Psoas muscle (tissue), 8 donors: ENCODE data around the gene NOTO. TPM values are rescaled to one million over a fixed set of nuclear protein-coding genes. Genes with fewer than 3 reads are reported as not detected.

Experiments
- ATAC-seq, 4 donors: fragments of 200-7000 bp; cut with Tn5 transposase; one replicate each; pipeline ENCODE4 v1.9.1; 2020; ENCODE audit warnings: moderate library complexity in 3 of 4, mild to moderate bottlenecking in 2 of 4
- DNase-seq, 2 donors: peaks; one replicate each; pipeline ENCODE4 v3.0.0-alpha.2; 2020
- H3K27ac ChIP-seq: fragments of 200-600 bp; one replicate; pipeline ENCODE4 v1.8.0; 2022
- H3K27me3 ChIP-seq, 3 donors: fragments of 200-600 bp in 1 of 3; one replicate each; pipeline versions ENCODE4 v1.6.1 to v1.8.0; 2013 to 2022; ENCODE audit warnings: low read length in 2 of 3, mild to moderate bottlenecking in 2 of 3, moderate library complexity in 1 of 3; ENCODE audit not compliant: insufficient read depth in 3 of 3
- H3K36me3 ChIP-seq, 2 donors: fragments of 200-600 bp in 1 of 2; one replicate each; pipeline versions ENCODE4 v1.6.1 to v1.8.0; 2013 to 2022; ENCODE audit warnings: low read depth in 1 of 2, mild to moderate bottlenecking in 1 of 2, moderate library complexity in 1 of 2; ENCODE audit not compliant: insufficient read depth in 1 of 2
- H3K4me1 ChIP-seq: fragments of 200-600 bp; one replicate; pipeline ENCODE4 v1.8.0; 2022
- H3K4me3 ChIP-seq: fragments of 200-600 bp; one replicate; pipeline ENCODE4 v1.8.0; 2022; ENCODE audit warnings: mild to moderate bottlenecking
- H3K9me3 ChIP-seq: fragments of 200-600 bp; one replicate; pipeline ENCODE4 v1.8.0; 2022
- WGBS, 3 donors: extraction: QIAGEN DNeasy Blood & Tissue Kit; methylation state at CpG; one replicate each; pipeline versions ENCODE4 v1.1.6 to v1.1.7; 2013; 5-methylcytosine and 5-hydroxymethylcytosine counted together
- intact Hi-C, 2 donors: fragments of 100-400 bp; cut with DNase I; formaldehyde crosslinking; loops; one replicate each; pipeline versions ENCODE4 v1.11.0 to v1.14.2; 2022
- polyA plus RNA-seq, 3 donors: library from polyadenylated mRNA; stranded (reverse); fragments of 200-250 nt; gene quantifications; one replicate each; pipeline ENCODE4 v1.2.3, GENCODE V29; 2013
- total RNA-seq, 4 donors: library from RNA; stranded (reverse); fragmentation: NEBNext Ultra II Directional in 2 of 4; extraction: Animal tissue kit (Norgen Biotek cat#: 25700) in 2 of 4; gene quantifications; one replicate each; pipeline versions ENCODE4 v1.2.1 to v1.2.4, GENCODE V29; 2021 to 2023
- TF ChIP-seq, protein P1 (sequence below): fragments of 200-600 bp; IDR thresholded peaks from one replicate; pipeline ENCODE4 v1.8.0; 2022; ENCODE audit warnings: antibody characterized with exemption
- donor health status: healthy with polysubstance abuse.
- donor health status: DM: no; HTN: no; CAD: no; lungs with moderate emphysema.
- donor health status: Bipolar disorder and iron deficiency.
- donor health status: healthy.
- donor health status: DM: yes; HTN: yes; CAD: no.
- donor health status: DM: no; HTN: no; CAD: no.
- donor health status: DM: no; HTN: no; CAD: no.
- donor health status: DM: yes; HTN: yes; CAD: no.

NOTO gene
- total and polyA plus RNA-seq, 7 donors = not detected

DNA sequence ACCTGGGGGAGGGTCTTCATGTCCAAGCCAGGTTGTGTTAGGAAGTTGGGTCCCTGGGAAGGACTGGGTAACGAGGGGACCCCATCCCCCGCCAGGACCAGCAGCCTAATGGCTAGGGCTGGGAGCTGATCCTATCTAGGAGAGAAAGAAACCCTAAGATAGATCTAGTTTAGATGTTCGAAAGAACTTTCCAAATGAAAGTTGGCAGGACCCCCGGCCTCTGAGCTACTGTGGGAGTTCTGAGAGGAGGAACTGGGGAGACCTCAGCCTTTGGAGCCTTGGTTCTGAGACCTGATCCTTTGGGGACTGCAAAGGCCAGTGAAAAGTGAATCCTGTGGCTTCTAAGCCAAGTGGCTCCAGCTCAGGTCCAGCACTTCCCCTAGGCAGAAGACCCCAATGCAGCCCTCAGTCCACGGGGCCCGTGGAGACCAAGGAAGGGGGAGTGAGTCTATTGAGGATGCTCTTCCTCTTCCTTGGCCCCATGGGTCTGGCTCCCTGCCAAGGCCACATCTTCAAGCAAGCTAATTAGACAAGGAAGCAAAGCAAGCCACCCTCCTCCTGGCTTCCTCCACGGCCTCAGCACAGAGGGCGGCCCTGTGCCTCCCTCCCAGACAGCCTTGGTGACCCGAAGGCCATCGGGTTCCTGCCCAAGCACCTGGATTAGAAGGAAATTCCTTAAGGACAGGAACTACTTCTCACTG, 55.2 kb downstream of the NOTO start:
- H3K4me1 ChIP-seq = no peaks in the 10 kb centered on the region
- H3K4me3 ChIP-seq = no peak overlapping the region
- WGBS, 3 donors = 65 to 73% (median 68%) methylated on average over 10 of the region's 10 CpGs
- H3K9me3 ChIP-seq = no peaks in the 10 kb centered on the region
- TF ChIP-seq, protein P1, sequence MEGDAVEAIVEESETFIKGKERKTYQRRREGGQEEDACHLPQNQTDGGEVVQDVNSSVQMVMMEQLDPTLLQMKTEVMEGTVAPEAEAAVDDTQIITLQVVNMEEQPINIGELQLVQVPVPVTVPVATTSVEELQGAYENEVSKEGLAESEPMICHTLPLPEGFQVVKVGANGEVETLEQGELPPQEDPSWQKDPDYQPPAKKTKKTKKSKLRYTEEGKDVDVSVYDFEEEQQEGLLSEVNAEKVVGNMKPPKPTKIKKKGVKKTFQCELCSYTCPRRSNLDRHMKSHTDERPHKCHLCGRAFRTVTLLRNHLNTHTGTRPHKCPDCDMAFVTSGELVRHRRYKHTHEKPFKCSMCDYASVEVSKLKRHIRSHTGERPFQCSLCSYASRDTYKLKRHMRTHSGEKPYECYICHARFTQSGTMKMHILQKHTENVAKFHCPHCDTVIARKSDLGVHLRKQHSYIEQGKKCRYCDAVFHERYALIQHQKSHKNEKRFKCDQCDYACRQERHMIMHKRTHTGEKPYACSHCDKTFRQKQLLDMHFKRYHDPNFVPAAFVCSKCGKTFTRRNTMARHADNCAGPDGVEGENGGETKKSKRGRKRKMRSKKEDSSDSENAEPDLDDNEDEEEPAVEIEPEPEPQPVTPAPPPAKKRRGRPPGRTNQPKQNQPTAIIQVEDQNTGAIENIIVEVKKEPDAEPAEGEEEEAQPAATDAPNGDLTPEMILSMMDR = no peak
- intact Hi-C loops = loop anchor here in 1 of 2 donors (5.0 kb wide), 1 partner anchor 95 kb away; no protein-coding TSS in a partner anchor
- no peaks in the 10 kb centered on the region for H3K27me3 ChIP-seq
- peaks cover 2 to 27% of the 10 kb centered on the region in 2 donors for H3K36me3 ChIP-seq
- DNase-seq (peak in 1 of 2 donors; percentile 64), ATAC-seq (no peak)
- H3K27ac ChIP-seq = no peak overlapping the region

DNA sequence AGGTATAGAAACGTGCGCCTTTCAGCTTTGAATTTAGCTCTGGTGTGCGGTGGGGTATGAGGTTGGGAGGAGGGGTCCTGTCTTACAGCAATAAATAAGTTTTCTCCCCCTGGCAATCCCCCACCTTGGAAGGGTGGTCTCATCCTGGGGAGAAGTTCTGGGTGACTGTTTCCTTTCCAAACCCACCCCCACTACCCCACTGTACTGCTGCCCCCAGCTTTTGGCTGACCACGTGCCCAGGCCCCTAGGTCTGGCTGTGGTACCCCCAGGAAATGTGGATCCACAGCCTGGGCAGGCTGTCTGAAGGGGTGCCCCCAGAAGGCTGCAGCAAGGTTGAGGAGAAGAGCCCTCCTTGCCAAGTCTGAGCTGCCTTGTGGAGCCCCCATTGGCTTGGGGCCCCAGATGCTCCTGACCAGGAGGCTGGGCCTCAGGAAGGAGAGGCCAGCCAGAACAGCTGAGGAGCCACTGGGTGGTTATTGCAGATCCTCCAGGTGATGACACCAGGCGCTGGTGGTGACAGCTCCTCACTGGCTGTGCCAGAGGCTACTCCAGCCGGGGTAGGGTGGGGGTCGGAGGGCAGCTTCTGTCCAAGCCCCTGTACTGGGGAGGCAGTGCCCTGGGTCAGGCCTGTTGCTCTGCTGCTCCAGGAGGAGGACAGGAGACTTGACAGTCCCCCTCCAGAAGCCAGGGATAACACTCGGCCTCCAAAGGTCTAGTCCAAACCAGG, 56.0 kb downstream of the NOTO start:
- no peaks in the 10 kb centered on the region for H3K4me1 ChIP-seq
- intact Hi-C loops = loop anchor here in 1 of 2 donors (5.0 kb wide), 1 partner anchor 96 kb away; no protein-coding TSS in a partner anchor
- no peak overlapping the region for H3K4me3 ChIP-seq
- DNase-seq = no peak
- no peaks in the 10 kb centered on the region for H3K9me3 ChIP-seq
- WGBS, 3 donors = 80 to 86% (median 84%) methylated on average over 8 of the region's 8 CpGs
- ATAC-seq = no peak
- no peak overlapping the region for H3K27ac ChIP-seq
- TF ChIP-seq, protein P1 = no peak
- no peaks in the 10 kb centered on the region for H3K27me3 ChIP-seq
- H3K36me3 ChIP-seq = peaks cover 2 to 20% of the 10 kb centered on the region in 2 donors

DNA sequence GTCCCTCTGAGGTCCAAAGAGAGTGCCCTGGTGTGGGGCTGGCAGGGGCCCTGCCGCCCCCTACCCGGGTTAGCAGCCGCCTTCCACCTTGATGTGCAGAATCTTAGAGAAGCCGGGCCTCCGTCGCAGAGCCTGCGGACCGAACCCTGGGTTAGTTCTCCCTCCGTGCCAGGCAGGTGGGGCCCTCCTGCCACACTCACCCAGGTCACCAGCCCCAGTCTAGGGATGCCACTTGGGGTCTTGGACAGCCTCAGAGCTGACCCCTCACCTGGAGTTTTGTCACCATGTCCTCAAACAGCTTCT, 56.5 kb downstream of the NOTO start:
- no peak overlapping the region for H3K4me3 ChIP-seq
- TF ChIP-seq, protein P1 = no peak
- no peaks in the 10 kb centered on the region for H3K4me1 ChIP-seq
- no peak overlapping the region for H3K27ac ChIP-seq
- ATAC-seq (no peak), DNase-seq (no peak)
- intact Hi-C loops = loop anchor here in 1 of 2 donors (5.0 kb wide), 1 partner anchor 97 kb away; no protein-coding TSS in a partner anchor
- WGBS, 3 donors = 96 to 97% (median 96%) methylated on average over 9 of the region's 9 CpGs
- H3K9me3 ChIP-seq = no peaks in the 10 kb centered on the region
- H3K27me3 ChIP-seq = no peaks in the 10 kb centered on the region
- peaks cover 2 to 14% of the 10 kb centered on the region in 2 donors for H3K36me3 ChIP-seq

DNA sequence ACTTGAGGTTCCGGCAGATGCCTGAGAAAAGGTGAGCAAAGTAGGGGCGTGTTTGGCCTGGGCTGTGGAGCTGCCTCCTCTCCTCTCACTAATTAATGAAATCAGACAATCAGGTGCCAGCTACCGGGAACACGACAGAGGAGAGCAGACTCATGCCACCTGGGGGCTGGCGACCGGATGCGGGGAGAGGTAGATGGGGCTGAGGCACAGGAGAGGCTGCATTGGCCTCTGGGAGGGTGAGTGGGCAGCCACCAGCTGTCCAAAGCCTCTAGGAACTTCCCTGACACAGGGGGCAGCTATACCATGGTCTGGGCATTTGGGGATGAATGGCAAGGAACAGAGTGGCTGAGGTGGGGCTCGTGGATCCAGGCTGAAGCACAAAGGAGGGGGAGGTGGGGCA, 56.9 kb downstream of the NOTO start:
- H3K4me1 ChIP-seq = no peaks in the 10 kb centered on the region
- no peak for ATAC-seq
- H3K9me3 ChIP-seq = no peaks in the 10 kb centered on the region
- no peak for DNase-seq
- intact Hi-C loops = loop anchor here in 1 of 2 donors (5.0 kb wide), 1 partner anchor 97 kb away; no protein-coding TSS in a partner anchor
- no peak overlapping the region for H3K4me3 ChIP-seq
- H3K27ac ChIP-seq = no peak overlapping the region
- TF ChIP-seq, protein P1 = no peak
- H3K36me3 ChIP-seq = peaks cover 2 to 10% of the 10 kb centered on the region in 2 donors
- no peaks in the 10 kb centered on the region for H3K27me3 ChIP-seq
- WGBS, 3 donors = 81 to 94% (median 86%) methylated on average over 8 of the region's 8 CpGs
